Omental fat pad (tissue), 4 donors: Measurements from ENCODE around the gene RCAN2. TPM values are rescaled to one million over a fixed set of nuclear protein-coding genes. Genes with fewer than 3 reads are reported as not detected.

Source experiments
- ATAC-seq: fragments of 150-250 bp; one replicate; pipeline ENCODE4 v1.9.1; 2016; ENCODE audit warnings: mild to moderate bottlenecking, moderate library complexity; ENCODE audit not compliant: low FRiP score
- DNase-seq: peaks from one replicate; pipeline ENCODE4 v3.0.0-alpha.2; 2019; ENCODE audit warnings: low spot score
- CTCF ChIP-seq, 3 donors: fragments of 450-650 bp; IDR thresholded peaks; one replicate each; pipeline ENCODE4 v1.5.1; 2016 to 2017; ENCODE audit warnings: antibody characterized with exemption in 3 of 3, mild to moderate bottlenecking in 3 of 3, moderate library complexity in 2 of 3
- total RNA-seq, 4 donors: library from RNA; depleted of rRNA; stranded (reverse); fragments of >200 nt; gene quantifications; one replicate each; pipeline ENCODE4 v1.1.0, GENCODE V29; 2016

Gene RCAN2
- total RNA-seq, 4 donors from 2014 or later, result 2.5 to 7.9 (median 3.7) TPM

- ATAC-seq (no peak), DNase-seq (no peak)
- TF ChIP-seq CTCF (IDR thresholded peaks at IDR 0.05), result no peak
Measured at GRCh38 chr6:46216879-46217278, 274.4 kb downstream of the RCAN2 start.

- TF ChIP-seq CTCF (IDR thresholded peaks at IDR 0.05), result no peak
- ATAC-seq (no peak), DNase-seq (no peak)
Measured at GRCh38 chr6:46215777-46216176, 275.5 kb downstream of the RCAN2 start.

- no peak for TF ChIP-seq CTCF (IDR thresholded peaks at IDR 0.05)
- ATAC-seq, result no peak
- DNase-seq, result no peak
Measured at GRCh38 chr6:46215213-46215612, 276.0 kb downstream of the RCAN2 start.

- DNase-seq, result no peak
- TF ChIP-seq CTCF (IDR thresholded peaks at IDR 0.05), result no peak
- ATAC-seq, result no peak
Measured at GRCh38 chr6:46211917-46212316, 279.3 kb downstream of the RCAN2 start.

GRCh38 chr6:46210294-46210693 lies 281.0 kb downstream of the RCAN2 start:
- DNase-seq, result no peak
- ATAC-seq, result no peak
- TF ChIP-seq CTCF (IDR thresholded peaks at IDR 0.05), result no peak

GRCh38 chr6:46208303-46208702 lies 282.9 kb downstream of the RCAN2 start:
- DNase-seq (no peak), ATAC-seq (no peak)
- no peak for TF ChIP-seq CTCF (IDR thresholded peaks at IDR 0.05)

GRCh38 chr6:46207174-46207573 lies 284.1 kb downstream of the RCAN2 start:
- ATAC-seq, result no peak
- no peak for TF ChIP-seq CTCF (IDR thresholded peaks at IDR 0.05)
- DNase-seq, result no peak
